ENCODE results near the gene SLC25A14. TPM values are rescaled to one million over a fixed set of nuclear protein-coding genes. Genes with fewer than 3 reads are reported as not detected.
A peak's percentile ranks its signal among the peaks of the same experiment; 100 is the strongest.
"Not testable (repeated sequence)": the region's sequence is repeated elsewhere in the genome, so short reads cannot be mapped to it uniquely, and the experiment has no call there.

SLC25A14 gene
- total RNA-seq, 3 donors from 2014 or later = 8.3 to 12.9 (median 12.7) TPM

DNA sequence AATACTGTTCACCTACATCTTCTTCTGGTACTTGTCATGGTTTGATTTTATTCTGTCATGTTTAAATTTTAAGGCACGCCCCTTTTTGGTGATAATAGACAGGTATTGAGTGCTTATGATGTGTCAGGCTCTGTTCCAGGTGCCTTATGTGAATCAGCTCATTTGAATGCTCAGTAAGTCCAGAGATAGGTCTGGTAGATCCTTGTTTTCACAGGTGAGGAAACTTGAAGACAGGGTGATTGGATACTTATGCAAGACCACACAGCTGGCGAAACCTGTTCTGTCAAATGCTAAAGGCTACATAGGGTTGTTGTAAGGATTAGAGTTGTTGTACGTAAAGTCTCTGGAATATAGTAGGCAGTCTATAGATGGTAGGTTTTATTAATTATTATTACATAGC lies 9.6 kb upstream of the SLC25A14 start:
- intact Hi-C loops (cut with DNase I, micrococcal nuclease) = no loop called here
- TF ChIP-seq, protein P1, sequence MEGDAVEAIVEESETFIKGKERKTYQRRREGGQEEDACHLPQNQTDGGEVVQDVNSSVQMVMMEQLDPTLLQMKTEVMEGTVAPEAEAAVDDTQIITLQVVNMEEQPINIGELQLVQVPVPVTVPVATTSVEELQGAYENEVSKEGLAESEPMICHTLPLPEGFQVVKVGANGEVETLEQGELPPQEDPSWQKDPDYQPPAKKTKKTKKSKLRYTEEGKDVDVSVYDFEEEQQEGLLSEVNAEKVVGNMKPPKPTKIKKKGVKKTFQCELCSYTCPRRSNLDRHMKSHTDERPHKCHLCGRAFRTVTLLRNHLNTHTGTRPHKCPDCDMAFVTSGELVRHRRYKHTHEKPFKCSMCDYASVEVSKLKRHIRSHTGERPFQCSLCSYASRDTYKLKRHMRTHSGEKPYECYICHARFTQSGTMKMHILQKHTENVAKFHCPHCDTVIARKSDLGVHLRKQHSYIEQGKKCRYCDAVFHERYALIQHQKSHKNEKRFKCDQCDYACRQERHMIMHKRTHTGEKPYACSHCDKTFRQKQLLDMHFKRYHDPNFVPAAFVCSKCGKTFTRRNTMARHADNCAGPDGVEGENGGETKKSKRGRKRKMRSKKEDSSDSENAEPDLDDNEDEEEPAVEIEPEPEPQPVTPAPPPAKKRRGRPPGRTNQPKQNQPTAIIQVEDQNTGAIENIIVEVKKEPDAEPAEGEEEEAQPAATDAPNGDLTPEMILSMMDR (IDR thresholded peaks at IDR 0.05) = no peak
- Histone ChIP-seq H3K4me1 (ENCODE audit: low read depth) (no peaks in the 10 kb centered on the region), H3K4me3 (no peak overlapping the region), H3K36me3 (ENCODE audit: low read depth) (no peaks in the 10 kb centered on the region), H3K9me3 (no peaks in the 10 kb centered on the region)
- ATAC-seq = no peak
- DNase-seq = no peak

DNA sequence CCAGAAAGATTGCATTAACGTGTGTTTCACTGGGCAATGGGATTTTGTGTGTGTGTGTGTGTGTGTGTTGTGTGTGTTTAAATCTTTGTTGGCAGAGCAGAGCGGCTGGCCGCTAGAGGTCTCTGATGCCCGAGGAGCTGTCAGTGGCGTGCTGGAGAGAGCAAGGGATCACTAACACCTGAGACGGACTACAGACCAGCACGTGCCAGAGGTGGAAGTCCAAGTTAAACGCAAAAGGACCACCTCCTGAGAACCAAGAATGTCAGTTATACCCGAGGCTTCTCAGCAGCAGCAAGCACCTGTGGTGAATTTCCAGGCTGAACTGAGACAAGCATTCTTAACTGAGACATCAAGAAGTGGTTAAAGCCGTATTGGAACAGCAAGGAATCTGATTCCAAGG lies 9.0 kb upstream of the SLC25A14 start:
- Histone ChIP-seq H3K36me3 (ENCODE audit: low read depth) (no peaks in the 10 kb centered on the region), H3K4me3 (no peak overlapping the region), H3K9me3 (no peaks in the 10 kb centered on the region), H3K4me1 (ENCODE audit: low read depth) (no peaks in the 10 kb centered on the region)
- ATAC-seq (peak; percentile 88), DNase-seq (peak; percentile 57 to 61 (median 61))
- TF ChIP-seq, protein P1 (IDR thresholded peaks at IDR 0.05) = no peak
- intact Hi-C loops (cut with DNase I, micrococcal nuclease) = no loop called here

DNA sequence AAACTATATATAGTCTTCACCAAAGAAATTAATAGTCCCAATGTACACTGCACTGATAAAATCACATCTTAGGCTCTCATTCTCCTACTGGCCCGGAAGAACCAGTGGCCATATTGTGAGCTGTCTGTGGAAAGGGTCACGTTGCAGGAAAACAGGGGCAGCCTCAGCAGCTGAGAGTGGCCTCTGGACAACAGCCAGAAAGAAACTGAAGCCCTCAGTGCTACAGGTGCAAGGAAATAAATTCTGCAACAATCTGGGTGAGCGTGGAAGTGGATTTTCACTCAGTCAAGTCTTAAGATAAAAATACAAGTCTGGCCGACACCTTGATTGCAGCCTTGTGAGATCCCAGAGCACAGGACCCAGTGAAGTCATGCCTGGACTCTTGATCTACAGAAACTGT lies 3.2 kb upstream of the SLC25A14 start:
- no peak for ATAC-seq
- H3K4me3 ChIP-seq = no peak overlapping the region
- H3K36me3 ChIP-seq (ENCODE audit: low read depth) = no peaks in the 10 kb centered on the region
- DNase-seq = no peak
- no peaks in the 10 kb centered on the region for H3K9me3 ChIP-seq
- intact Hi-C loops (cut with DNase I, micrococcal nuclease) = no loop called here
- TF ChIP-seq, protein P1 (IDR thresholded peaks at IDR 0.05) = no peak
- H3K4me1 ChIP-seq (ENCODE audit: low read depth) = no peaks in the 10 kb centered on the region

DNA sequence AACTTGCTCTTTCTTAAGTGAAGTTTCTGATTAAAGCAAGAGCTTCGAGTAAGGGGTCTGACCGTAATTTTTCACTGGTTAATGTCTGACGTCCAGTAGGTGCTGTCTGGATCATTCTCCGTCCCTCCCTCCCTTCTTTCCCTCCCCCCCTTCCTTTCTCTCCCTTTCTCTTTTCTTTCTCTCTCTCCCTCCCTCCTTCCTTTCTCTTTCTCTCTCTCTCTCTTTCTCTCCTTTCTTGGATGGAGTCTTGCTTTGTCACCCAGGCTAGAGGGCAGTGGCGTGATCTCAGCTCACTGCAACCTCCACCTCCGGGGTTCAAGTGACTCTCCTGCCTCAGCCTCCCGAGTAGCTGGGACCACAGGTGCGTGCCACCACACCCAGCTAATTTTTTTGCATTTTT lies 850 bp upstream of the SLC25A14 start:
- intact Hi-C loops (cut with DNase I, micrococcal nuclease); H3K36me3 ChIP-seq (ENCODE audit: low read depth); H3K9me3 ChIP-seq; ATAC-seq; H3K4me3 ChIP-seq; H3K4me1 ChIP-seq (ENCODE audit: low read depth); DNase-seq: not testable (repeated sequence)

DNA sequence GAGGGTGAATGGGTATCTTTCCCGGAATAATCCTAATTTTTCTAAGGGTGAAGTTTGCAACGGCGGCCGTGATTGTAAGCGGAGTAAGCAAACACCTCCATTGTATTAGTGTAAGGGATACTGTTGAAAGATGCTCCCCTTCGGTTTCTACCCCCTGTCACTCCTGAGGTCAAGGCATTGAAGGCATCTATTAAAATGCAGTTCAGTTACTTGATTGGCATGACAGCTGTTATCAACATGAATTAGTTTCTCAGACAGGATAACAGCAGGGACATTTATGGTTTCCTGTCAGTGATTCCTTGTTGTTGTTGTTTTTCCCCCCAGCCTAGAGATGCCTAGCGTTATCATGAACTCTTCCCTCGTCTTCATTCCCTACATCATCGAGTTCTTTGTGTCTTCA lies 552 bp downstream of the SLC25A14 start:
- Histone ChIP-seq H3K4me1 (ENCODE audit: low read depth) (no peaks in the 10 kb centered on the region), H3K4me3 (peak overlapping the region; percentile 32), H3K9me3 (no peaks in the 10 kb centered on the region), H3K36me3 (ENCODE audit: low read depth) (no peaks in the 10 kb centered on the region)
- intact Hi-C loops (cut with DNase I, micrococcal nuclease) = no loop called here
- no peak for ATAC-seq
- TF ChIP-seq, protein P1 (IDR thresholded peaks at IDR 0.05) = no peak
- DNase-seq = no peak

DNA sequence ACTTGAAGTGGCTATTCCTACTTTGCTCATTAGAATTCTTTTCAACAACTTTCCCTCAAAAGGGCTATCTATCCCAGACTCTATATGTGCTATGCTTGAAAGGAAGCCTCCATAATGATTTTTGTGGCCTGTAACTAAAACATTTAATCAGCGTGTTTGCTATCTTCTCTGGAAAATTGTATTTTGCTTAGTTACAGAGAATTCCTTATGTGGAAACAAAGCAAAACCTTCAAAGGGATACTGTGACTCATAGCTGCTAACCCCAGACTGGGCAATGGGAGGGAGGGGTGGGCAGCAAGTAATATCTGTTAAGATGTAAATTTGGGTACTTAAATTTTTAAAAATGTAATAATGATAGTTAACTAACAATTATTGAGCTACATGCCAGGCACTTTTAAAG lies 3.7 kb downstream of the SLC25A14 start:
- Histone ChIP-seq H3K36me3 (ENCODE audit: low read depth) (no peaks in the 10 kb centered on the region), H3K4me3 (no peak overlapping the region), H3K4me1 (ENCODE audit: low read depth) (no peaks in the 10 kb centered on the region), H3K9me3 (no peaks in the 10 kb centered on the region)
- TF ChIP-seq, protein P1 (IDR thresholded peaks at IDR 0.05) = no peak
- DNase-seq = no peak
- intact Hi-C loops (cut with DNase I, micrococcal nuclease) = no loop called here
- ATAC-seq = no peak
